ENCODE results near the gene MGAT4B.

The MGAT4B gene

GRCh38 chr5:179832039-179832745 lies 25.5 kb upstream of the MGAT4B start:
- no peak overlapping the region for H3K4me3 ChIP-seq (ENCODE audit: low read depth, low read length)
- no peak for TF ChIP-seq CTCF (IDR thresholded peaks at IDR 0.05; ENCODE audit: low read depth, low read length)

DNA sequence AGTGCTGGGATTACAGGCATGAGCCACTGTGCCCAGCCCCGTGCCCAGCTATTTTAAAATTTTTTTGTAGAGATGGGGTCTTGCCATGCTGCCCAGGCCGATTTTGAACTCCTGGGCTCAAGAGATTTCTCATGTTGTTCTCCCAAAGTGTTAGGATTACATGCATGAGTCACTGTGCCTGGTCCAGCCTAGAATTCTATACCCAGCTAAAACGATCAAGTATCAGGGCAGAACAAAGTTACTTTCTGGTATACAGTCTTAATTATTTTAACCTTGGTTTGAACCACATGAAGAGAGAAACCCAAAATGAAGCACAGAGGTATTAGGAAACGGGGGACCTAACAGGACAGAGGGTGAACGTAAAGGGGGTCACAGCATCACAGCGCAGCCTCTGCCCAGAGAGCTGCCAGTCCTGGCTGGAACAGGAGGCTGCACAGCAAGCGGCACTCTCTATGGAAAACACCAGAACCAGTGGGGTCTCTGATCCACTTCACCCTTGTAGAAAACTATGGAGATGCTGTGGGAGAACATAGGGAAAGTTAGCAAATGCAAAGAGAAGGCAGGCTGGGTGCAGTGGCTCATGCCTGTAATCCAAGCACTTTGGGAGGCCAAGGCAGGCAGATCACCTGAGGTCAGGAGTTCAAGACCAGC lies 24.3 kb upstream of the MGAT4B start:
- no peak for TF ChIP-seq CTCF (IDR thresholded peaks at IDR 0.05; ENCODE audit: low read depth, low read length)
- H3K4me3 ChIP-seq (ENCODE audit: low read depth, low read length): no peak overlapping the region

- no peak for TF ChIP-seq CTCF (IDR thresholded peaks at IDR 0.05; ENCODE audit: low read depth, low read length)
- no peak overlapping the region for H3K4me3 ChIP-seq (ENCODE audit: low read depth, low read length)
These were observed 23.2 kb upstream of the MGAT4B start for GRCh38 chr5:179829732-179830435.

- no peak for TF ChIP-seq CTCF (IDR thresholded peaks at IDR 0.05; ENCODE audit: low read depth, low read length)
- H3K4me3 ChIP-seq (ENCODE audit: low read depth, low read length): no peak overlapping the region
These were observed 22.2 kb upstream of the MGAT4B start for GRCh38 chr5:179828756-179829421.

- H3K4me3 ChIP-seq (ENCODE audit: low read depth, low read length): no peak overlapping the region
- TF ChIP-seq CTCF (IDR thresholded peaks at IDR 0.05; ENCODE audit: low read depth, low read length): no peak
These were observed 21.0 kb upstream of the MGAT4B start for GRCh38 chr5:179827680-179828079.

- H3K4me3 ChIP-seq (ENCODE audit: low read depth, low read length): no peak overlapping the region
- TF ChIP-seq CTCF (IDR thresholded peaks at IDR 0.05; ENCODE audit: low read depth, low read length): no peak
These were observed 19.1 kb upstream of the MGAT4B start for GRCh38 chr5:179825655-179826182.

Data from WI38 (cell line).